ENCODE data around the gene TSPAN19. TPM values are rescaled to one million over a fixed set of nuclear protein-coding genes. Genes with fewer than 3 reads are reported as not detected.
A peak's percentile ranks its signal among the peaks of the same experiment; 100 is the strongest.

Gene TSPAN19
- total RNA-seq, 1 donor from 2014 or later, result 2.9 TPM

GRCh38 chr12:85065837-85066482 is 29.9 kb upstream of the TSPAN19 start:
- TF ChIP-seq, protein P1, sequence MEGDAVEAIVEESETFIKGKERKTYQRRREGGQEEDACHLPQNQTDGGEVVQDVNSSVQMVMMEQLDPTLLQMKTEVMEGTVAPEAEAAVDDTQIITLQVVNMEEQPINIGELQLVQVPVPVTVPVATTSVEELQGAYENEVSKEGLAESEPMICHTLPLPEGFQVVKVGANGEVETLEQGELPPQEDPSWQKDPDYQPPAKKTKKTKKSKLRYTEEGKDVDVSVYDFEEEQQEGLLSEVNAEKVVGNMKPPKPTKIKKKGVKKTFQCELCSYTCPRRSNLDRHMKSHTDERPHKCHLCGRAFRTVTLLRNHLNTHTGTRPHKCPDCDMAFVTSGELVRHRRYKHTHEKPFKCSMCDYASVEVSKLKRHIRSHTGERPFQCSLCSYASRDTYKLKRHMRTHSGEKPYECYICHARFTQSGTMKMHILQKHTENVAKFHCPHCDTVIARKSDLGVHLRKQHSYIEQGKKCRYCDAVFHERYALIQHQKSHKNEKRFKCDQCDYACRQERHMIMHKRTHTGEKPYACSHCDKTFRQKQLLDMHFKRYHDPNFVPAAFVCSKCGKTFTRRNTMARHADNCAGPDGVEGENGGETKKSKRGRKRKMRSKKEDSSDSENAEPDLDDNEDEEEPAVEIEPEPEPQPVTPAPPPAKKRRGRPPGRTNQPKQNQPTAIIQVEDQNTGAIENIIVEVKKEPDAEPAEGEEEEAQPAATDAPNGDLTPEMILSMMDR (IDR thresholded peaks at IDR 0.05; ENCODE audit: partially characterized antibody, unreplicated experiment), result no peak
- Mint-ChIP-seq H3K36me3 (ENCODE audit: unreplicated experiment) (no peaks in the 10 kb centered on the region), H3K27me3 (ENCODE audit: unreplicated experiment) (no peaks in the 10 kb centered on the region), H3K4me3 (ENCODE audit: unreplicated experiment) (no peak overlapping the region), H3K9me3 (ENCODE audit: unreplicated experiment) (no peaks in the 10 kb centered on the region), H3K4me1 (ENCODE audit: low read depth, unreplicated experiment) (no peaks in the 10 kb centered on the region), H3K27ac (ENCODE audit: unreplicated experiment) (no peak overlapping the region)
- no peak for DNase-seq

DNA sequence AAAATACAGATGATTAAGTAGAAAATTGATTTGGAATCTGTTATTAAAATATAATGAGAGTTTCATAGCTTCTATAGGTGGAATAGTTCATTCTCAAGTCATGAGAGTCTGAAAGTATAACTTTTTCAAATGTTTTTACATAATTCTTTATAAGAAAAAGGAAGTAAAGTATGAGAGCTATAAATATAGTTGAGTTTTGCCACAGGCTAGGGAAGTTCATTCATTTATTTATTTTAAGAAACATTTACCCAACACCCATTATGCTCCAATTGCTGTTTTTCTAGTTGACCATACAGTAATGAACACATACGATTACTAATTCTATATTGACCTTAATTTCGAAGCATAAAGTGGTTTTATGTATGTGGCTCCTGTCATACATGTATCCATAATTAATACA is 24.8 kb upstream of the TSPAN19 start:
- no peak overlapping the region for H3K27ac Mint-ChIP-seq (ENCODE audit: unreplicated experiment)
- H3K9me3 Mint-ChIP-seq (ENCODE audit: unreplicated experiment), result no peaks in the 10 kb centered on the region
- H3K27me3 Mint-ChIP-seq (ENCODE audit: unreplicated experiment), result no peaks in the 10 kb centered on the region
- TF ChIP-seq, protein P1 (IDR thresholded peaks at IDR 0.05; ENCODE audit: partially characterized antibody, unreplicated experiment), result no peak
- no peaks in the 10 kb centered on the region for H3K4me1 Mint-ChIP-seq (ENCODE audit: low read depth, unreplicated experiment)
- H3K36me3 Mint-ChIP-seq (ENCODE audit: unreplicated experiment), result no peaks in the 10 kb centered on the region
- H3K4me3 Mint-ChIP-seq (ENCODE audit: unreplicated experiment), result no peak overlapping the region
- no peak for DNase-seq

GRCh38 chr12:85059594-85059993 is 23.5 kb upstream of the TSPAN19 start:
- Mint-ChIP-seq H3K9me3 (ENCODE audit: unreplicated experiment) (no peaks in the 10 kb centered on the region), H3K36me3 (ENCODE audit: unreplicated experiment) (no peaks in the 10 kb centered on the region), H3K4me3 (ENCODE audit: unreplicated experiment) (no peak overlapping the region), H3K27me3 (ENCODE audit: unreplicated experiment) (no peaks in the 10 kb centered on the region), H3K27ac (ENCODE audit: unreplicated experiment) (no peak overlapping the region), H3K4me1 (ENCODE audit: low read depth, unreplicated experiment) (peaks cover 4% of the 10 kb centered on the region)
- DNase-seq, result no peak
- TF ChIP-seq, protein P1 (IDR thresholded peaks at IDR 0.05; ENCODE audit: partially characterized antibody, unreplicated experiment), result no peak

GRCh38 chr12:85058339-85058738 is 22.3 kb upstream of the TSPAN19 start:
- TF ChIP-seq, protein P1 (IDR thresholded peaks at IDR 0.05; ENCODE audit: partially characterized antibody, unreplicated experiment), result no peak
- no peak for DNase-seq
- Mint-ChIP-seq H3K27me3 (ENCODE audit: unreplicated experiment) (no peaks in the 10 kb centered on the region), H3K27ac (ENCODE audit: unreplicated experiment) (no peak overlapping the region), H3K4me1 (ENCODE audit: low read depth, unreplicated experiment) (peaks cover 10% of the 10 kb centered on the region), H3K4me3 (ENCODE audit: unreplicated experiment) (no peak overlapping the region), H3K36me3 (ENCODE audit: unreplicated experiment) (no peaks in the 10 kb centered on the region), H3K9me3 (ENCODE audit: unreplicated experiment) (no peaks in the 10 kb centered on the region)

GRCh38 chr12:85057370-85057963 is 21.4 kb upstream of the TSPAN19 start:
- Mint-ChIP-seq H3K4me1 (ENCODE audit: low read depth, unreplicated experiment) (peaks cover 10% of the 10 kb centered on the region), H3K36me3 (ENCODE audit: unreplicated experiment) (no peaks in the 10 kb centered on the region), H3K27ac (ENCODE audit: unreplicated experiment) (no peak overlapping the region), H3K27me3 (ENCODE audit: unreplicated experiment) (no peaks in the 10 kb centered on the region), H3K4me3 (ENCODE audit: unreplicated experiment) (no peak overlapping the region), H3K9me3 (ENCODE audit: unreplicated experiment) (no peaks in the 10 kb centered on the region)
- TF ChIP-seq, protein P1 (IDR thresholded peaks at IDR 0.05; ENCODE audit: partially characterized antibody, unreplicated experiment), result peak; percentile 94
- peak; percentile 28 for DNase-seq

All from glutamatergic neuron (in vitro differentiated cells).